ENCODE data around the gene ARID5B.

ARID5B gene

DNA sequence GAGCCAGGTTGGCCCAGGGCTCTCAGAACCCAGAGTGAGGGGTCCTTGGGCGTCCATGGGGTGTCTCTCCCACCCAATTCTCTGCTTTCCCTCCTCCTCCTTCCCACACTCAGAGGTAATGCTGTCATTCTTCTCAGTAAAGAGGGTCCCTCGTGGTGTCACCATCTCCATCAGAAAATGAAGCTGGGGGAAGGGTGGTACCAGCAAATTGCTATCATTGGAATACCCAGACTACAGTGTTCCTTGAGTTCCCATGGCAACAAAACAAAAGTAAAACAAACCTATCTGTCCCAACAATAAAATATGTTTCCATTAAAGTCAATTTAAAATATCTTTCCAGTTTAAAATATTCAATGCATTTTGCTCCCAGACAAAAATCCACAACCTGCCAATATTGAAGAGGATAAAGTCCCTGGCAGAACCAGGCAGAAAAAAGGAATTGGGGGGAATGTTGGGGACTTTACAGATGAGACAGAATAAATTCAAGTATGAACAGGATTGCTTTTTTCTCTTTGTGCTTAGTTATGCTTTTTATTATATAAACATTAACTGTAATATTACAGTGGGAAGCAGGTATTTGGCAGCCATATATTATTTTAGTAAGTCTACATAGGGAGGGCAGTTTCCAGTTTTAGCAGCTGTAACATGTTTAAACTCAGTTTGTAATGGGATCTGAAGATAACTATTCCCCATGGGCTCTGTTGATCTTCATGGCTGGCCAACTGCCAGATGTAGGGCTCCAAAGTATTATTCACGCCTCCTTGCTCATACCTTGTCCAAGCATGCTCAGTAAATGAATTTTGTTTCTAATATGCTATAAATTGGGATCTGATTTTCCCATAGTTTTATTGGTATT, 182.1 kb downstream of the ARID5B start:
- no peak for DNase-seq

- DNase-seq: no peak
These were observed 183.0 kb downstream of the ARID5B start for GRCh38 chr10:62084451-62084850.

- DNase-seq: no peak
These were observed 183.9 kb downstream of the ARID5B start for GRCh38 chr10:62085404-62085803.

GRCh38 chr10:62085821-62086220, 184.3 kb downstream of the ARID5B start:
- no peak for DNase-seq

- DNase-seq: no peak
These were observed 185.8 kb downstream of the ARID5B start for GRCh38 chr10:62087329-62087728.

DNA sequence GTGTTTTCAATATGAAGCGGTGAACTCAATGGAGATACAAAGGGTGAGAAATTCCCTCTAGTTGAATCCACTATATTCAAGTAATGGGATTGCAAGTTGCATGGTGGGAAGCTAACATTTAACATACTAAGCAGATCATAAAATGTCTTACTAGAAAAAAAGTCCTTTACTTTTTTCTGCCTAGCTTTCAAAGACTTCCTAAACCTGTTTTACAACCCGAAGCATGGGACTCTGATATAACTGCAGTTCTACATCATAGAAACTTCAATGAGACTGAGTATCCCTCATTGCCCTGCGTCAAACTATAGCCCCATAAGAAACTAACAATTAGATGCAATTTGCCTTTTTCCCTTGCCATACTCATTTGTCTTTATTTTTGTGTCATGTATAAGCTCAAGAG, 187.3 kb downstream of the ARID5B start:
- DNase-seq: no peak

DNA sequence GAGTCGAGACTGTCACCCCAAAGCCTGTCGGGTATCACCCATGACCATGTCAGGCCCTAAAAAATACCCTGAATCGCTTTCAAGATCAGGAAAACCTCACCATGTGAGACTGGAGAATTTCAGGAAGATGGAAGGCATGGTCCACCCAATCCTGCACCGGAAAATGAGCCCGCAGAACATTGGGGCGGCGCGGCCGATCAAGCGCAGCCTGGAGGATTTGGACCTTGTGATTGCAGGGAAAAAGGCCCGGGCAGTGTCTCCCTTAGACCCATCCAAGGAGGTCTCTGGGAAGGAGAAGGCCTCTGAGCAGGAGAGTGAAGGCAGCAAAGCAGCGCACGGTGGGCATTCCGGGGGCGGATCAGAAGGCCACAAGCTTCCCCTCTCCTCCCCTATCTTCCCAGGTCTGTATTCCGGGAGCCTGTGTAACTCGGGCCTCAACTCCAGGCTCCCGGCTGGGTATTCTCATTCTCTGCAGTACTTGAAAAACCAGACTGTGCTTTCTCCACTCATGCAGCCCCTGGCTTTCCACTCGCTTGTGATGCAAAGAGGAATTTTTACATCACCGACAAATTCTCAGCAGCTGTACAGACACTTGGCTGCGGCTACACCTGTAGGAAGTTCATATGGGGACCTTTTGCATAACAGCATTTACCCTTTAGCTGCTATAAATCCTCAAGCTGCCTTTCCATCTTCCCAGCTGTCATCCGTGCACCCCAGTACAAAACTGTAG, 191.0 kb downstream of the ARID5B start:
- DNase-seq: no peak

DNA sequence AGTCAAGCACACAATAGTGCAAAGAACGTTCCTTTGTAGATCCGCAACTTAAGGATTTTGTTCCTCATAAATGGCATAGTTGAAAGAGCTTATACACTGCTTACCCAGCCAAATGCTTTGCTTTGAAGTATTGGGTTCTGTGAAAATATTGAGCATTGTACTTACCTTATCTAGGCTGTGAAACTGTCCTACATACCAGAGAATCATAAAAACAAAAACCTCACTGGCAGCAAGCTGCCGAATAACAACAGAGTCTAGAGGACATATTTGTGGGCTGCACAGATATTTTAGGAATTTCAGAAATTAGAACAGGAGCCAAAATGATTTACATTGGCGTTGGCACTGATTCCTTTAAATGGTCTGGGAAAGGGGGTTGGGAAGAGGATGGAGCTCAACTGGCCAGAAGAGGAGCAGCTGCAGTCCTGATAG, 192.4 kb downstream of the ARID5B start:
- no peak for DNase-seq

GRCh38 chr10:62095181-62096122, 194.0 kb downstream of the ARID5B start:
- DNase-seq: no peak

- DNase-seq: no peak
These were observed 194.9 kb downstream of the ARID5B start for GRCh38 chr10:62096256-62096933.

GRCh38 chr10:62098278-62099121, 197.0 kb downstream of the ARID5B start:
- DNase-seq: no peak

DNA sequence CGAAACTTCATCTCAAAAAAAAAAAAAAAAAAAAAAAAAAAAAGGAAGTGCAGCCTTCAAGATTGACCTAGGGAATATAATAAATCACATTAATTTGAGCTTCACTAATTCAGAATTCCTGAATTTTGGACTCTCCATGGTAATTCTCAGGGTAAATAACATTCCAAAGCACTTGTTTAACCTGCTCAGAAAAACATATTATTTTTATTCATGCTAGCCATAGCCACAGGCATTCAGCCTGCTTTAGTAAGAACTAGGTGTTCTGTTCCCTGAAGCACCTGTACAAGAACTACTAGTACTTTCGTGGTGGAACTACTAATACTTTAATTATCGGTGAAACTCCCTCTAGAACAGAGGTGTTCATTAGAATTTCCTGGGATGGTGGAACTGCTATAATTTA, 197.8 kb downstream of the ARID5B start:
- no peak for DNase-seq

- no peak for DNase-seq
These were observed 202.4 kb downstream of the ARID5B start for GRCh38 chr10:62103857-62104256.

- no peak for DNase-seq
These were observed 205.5 kb downstream of the ARID5B start for GRCh38 chr10:62106929-62107519.

DNA sequence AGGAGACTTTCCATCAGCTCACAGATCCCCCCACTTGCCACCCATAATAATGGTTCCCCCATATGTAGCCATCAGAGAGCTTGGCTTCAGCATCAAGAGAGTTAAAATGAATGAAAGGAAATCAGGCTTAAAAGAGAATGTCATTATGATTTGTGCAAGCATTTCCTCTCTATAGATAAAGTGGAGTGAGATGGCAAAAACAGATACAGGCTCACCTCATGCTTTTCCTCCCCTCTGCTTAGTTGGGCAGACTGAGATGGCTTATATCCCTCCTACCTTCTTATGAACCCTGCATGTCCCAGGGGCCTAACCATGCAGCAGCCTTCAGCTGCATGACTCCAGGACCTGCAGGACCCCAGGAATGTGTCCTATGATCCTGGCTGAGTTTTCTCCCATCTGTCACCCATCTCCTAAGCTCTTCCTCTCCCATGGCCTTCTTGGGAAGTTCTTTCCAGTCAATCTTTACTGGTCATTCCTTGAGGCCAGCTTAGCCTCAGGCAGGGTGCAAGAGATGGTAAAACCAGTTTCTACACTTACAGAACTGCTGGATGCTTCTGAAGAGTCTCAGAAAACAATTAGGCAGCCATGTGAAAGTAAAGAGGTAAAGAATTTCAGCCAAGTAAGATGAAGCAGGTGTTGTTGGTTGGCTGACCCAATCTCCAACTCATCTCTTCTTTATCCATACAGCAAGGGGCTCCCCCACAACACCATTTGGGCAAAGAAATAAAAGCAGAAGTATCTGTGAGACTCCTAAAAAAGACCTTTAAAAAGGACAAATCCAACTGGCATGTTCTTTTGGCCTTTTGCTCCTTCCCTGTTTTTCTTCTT, 207.5 kb downstream of the ARID5B start:
- DNase-seq: no peak

DNA sequence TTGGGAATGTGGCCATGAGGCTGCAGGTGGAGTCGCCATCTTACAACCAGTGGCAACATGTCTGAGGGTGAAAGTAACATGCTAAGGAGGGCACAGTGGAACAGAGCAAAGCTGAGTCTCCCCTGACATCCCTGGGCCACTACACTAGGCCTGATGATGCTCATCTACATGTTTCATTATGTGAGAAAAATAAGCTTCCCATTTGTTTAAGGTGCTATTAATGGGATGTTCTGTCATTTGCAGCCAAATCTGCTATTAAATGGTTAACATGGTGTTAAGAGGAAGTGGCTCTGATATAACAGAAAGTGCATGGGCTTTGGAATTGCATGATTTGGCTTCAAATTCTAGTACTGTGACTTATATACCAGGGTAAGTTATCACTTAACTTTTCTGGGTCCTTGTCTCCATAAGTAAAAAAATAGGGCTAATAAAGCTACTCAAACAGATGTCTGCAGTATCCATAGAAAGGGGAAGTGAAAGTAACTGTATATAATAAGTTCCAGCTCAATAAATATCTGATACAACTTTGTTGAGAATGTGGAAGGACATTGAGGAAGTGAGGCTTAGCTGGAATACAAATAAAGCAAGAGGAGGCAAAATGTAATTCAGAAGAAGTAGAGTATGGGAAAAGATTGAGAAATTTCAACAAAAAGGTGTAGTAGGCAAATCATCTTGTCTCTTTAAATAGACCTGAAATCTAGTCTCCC, 208.2 kb downstream of the ARID5B start:
- DNase-seq: no peak

DNA sequence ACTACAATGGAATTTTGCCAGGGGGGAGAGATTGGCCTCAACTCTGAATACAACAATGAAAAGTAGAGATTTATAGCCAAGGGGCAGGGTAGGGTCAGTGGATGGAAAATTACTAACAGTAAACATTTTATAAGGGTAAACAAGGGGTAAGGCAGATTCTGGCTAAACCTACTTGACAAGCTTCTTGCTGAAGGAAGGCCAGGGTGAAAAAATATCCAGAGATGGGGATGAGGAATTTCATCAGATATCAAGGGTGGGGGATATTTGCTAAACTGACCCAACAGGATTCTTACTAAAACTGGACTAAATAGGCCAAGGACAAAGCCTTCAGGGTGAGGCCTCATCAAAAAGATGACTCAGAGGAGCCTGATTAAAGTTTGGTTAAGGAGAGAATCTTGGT, 210.8 kb downstream of the ARID5B start:
- no peak for DNase-seq

DNA sequence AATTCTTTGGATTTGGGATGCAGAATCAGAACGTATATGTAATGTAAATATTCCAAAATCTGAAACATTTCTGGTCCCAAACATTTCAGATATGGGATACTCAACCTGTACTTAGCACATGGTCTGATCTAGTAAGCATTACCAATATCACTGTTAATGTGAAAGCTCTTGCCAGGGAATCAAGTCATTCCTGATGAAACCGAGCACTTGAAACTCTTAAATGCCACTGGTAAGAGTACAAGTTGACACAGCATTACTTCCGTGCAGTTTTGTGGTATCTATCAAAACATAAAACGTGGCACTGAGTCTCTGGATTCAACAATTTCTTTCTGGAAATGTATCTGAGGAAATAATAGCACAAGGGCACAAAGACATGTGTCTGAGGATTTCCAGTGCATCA, 211.5 kb downstream of the ARID5B start:
- DNase-seq: no peak

DNA sequence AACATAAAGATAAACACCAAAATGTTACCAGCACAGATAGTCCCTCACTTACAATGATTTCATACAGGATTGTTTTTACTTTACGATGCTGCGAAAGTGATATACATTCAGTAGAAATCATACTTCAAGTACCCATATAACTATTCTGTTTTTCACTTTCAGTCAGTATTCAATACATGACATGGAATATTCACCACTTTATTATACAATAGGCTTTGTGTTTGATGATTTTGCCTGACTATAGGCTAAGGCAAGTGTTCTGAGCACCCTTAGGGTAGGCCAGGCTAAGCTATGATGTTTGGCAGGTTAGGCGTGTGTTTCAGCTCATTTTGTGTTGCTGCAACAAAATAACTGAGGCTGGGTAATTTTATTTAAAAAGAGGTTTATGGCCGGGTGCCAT, 212.2 kb downstream of the ARID5B start:
- no peak for DNase-seq

DNA sequence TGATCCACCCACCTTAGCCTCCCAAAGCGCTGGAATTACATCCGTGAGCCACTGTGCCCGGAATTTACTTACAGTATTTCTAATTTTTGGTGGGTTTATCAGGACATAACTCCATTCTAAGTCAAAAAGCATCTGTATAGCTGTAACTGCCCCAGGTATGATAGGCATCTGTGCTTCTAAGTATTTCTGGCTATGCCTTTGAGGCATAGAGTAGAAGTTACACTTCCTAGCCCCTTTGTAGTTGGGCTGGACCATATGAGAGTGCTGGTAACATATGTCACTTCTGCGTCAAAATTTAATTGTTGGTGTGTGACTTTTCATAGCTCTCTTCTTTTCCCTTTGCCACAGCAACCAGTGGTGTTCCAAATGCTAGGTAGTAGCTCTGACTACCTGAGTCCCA, 213.8 kb downstream of the ARID5B start:
- DNase-seq: no peak
